H1 (cell line): ENCODE data around the gene DOK7. TPM values are rescaled to one million over a fixed set of nuclear protein-coding genes. Genes with fewer than 3 reads are reported as not detected.

ENCODE experiments used
- CTCF ChIA-PET: fragments of 300-600 bp; sonication (Branson Sonifier 250); formaldehyde crosslinking; loops from one replicate; lab custom pipeline; 2021; ENCODE audit not compliant: partially characterized antibody; lab: Charles Lee
- POLR2A ChIA-PET: fragments of 300-600 bp; sonication (Branson Sonifier 250); formaldehyde crosslinking; loops from one replicate; lab custom pipeline; 2021; ENCODE audit warnings: inconsistent platforms; ENCODE audit not compliant: partially characterized antibody; lab: Charles Lee
- DNase-seq, 2 experiments: peaks; one replicate each; pipeline versions ENCODE4 v3.0.0 to v3.0.0-alpha.2; 2010 to 2022; ENCODE audit warnings: low spot score in 2 of 2, low read depth in 1 of 2, mixed read lengths in 1 of 2
- FAIRE-seq: peaks from 2 replicates; lab custom pipeline; 2011; peaks lifted over from hg19 to GRCh38; lab: Jason Lieb, UNC
- H2AFZ ChIP-seq: 2 replicates; pipeline ENCODE4 v1.8.1; 2012; ENCODE audit warnings: low read length, inconsistent platforms
- H2AK5ac ChIP-seq: 2 replicates; pipeline ENCODE4 v1.6.1; 2013; ENCODE audit warnings: low read depth, low read length
- H2BK120ac ChIP-seq: replicated peaks from 2 replicates; pipeline ENCODE3; 2013; ENCODE audit warnings: low read depth, low read length, inconsistent platforms
- H2BK12ac ChIP-seq: 2 replicates; pipeline ENCODE4 v1.6.1; 2013; ENCODE audit warnings: low read depth, low read length
- H2BK15ac ChIP-seq: 2 replicates; pipeline ENCODE4 v1.6.1; 2013; ENCODE audit warnings: low read length
- H2BK20ac ChIP-seq: 2 replicates; pipeline ENCODE4 v1.6.1; 2013; ENCODE audit warnings: low read length
- H2BK5ac ChIP-seq: 2 replicates; pipeline ENCODE4 v1.6.1; 2013; ENCODE audit warnings: low read depth, low read length
- H3K14ac ChIP-seq: 2 replicates; pipeline ENCODE4 v1.6.1; 2013; ENCODE audit warnings: inconsistent platforms; ENCODE audit not compliant: insufficient read length
- H3K18ac ChIP-seq: 2 replicates; pipeline ENCODE4 v1.6.1; 2013; ENCODE audit warnings: low read length; ENCODE audit errors: extremely low read depth
- H3K23ac ChIP-seq: 2 replicates; pipeline ENCODE4 v1.6.1; 2013; ENCODE audit warnings: inconsistent platforms; ENCODE audit not compliant: insufficient read length
- H3K23me2 ChIP-seq: 2 replicates; pipeline ENCODE4 v1.6.1; 2013; ENCODE audit warnings: low read depth, low read length
- H3K27ac ChIP-seq: 2 replicates; pipeline ENCODE4 v1.6.1; 2011; ENCODE audit warnings: low read depth, low read length, inconsistent platforms
- H3K27me3 ChIP-seq, 4 experiments: replicated peaks in 1 of 4; 1 replicate in 1 of 4; 2 replicates in 3 of 4; pipeline versions ENCODE4 v1.6.1 to v1.8.1; 2011 to 2013; ENCODE audit warnings: low read length in 3 of 4, mild to moderate bottlenecking in 3 of 4, inconsistent platforms in 2 of 4, mixed read lengths in 2 of 4, moderate library complexity in 1 of 4; ENCODE audit not compliant: control insufficient read depth in 3 of 4, insufficient read depth in 3 of 4; ENCODE audit errors: extremely low read depth in 1 of 4
- H3K36me3 ChIP-seq, 4 experiments: 2 replicates each; pipeline versions ENCODE4 v1.6.1 to v1.8.1; 2011 to 2013; ENCODE audit warnings: mild to moderate bottlenecking in 4 of 4, low read length in 3 of 4, moderate library complexity in 2 of 4, control low read depth in 1 of 4, inconsistent platforms in 1 of 4; ENCODE audit not compliant: insufficient read depth in 4 of 4, control insufficient read depth in 2 of 4
- H3K4ac ChIP-seq: replicated peaks from 2 replicates; pipeline ENCODE3; 2013; ENCODE audit warnings: low read length, low read depth, mixed read lengths, inconsistent platforms; ENCODE audit not compliant: insufficient read length
- H3K4me1 ChIP-seq, 4 experiments: replicated peaks in 1 of 4; 1 replicate in 1 of 4; 2 replicates in 3 of 4; pipeline versions ENCODE4 v1.6.1 to v1.8.1; 2011 to 2013; ENCODE audit warnings: low read length in 3 of 4, inconsistent platforms in 2 of 4, mixed read lengths in 1 of 4; ENCODE audit not compliant: insufficient read depth in 4 of 4, control insufficient read depth in 3 of 4
- H3K4me2 ChIP-seq, 2 experiments: 2 replicates each; pipeline versions ENCODE4 v1.6.1 to v1.8.1; 2011 to 2013; ENCODE audit warnings: low read depth in 2 of 2, low read length in 2 of 2, control low read depth in 1 of 2, inconsistent platforms in 1 of 2, mild to moderate bottlenecking in 1 of 2; ENCODE audit not compliant: insufficient read depth in 1 of 2
- H3K4me3 ChIP-seq, 4 experiments: fragments of 200-600, 300-600 bp in 1 of 4; sonication (generic), shearing (Covaris generic), sonication (Bioruptor Twin) in 1 of 4; 2 replicates each; pipeline versions ENCODE4 v1.5.1 to v1.8.1; 2011 to 2016; ENCODE audit warnings: low read length in 4 of 4, low read depth in 3 of 4, control low read depth in 2 of 4, inconsistent platforms in 2 of 4, mild to moderate bottlenecking in 2 of 4, mixed read lengths in 1 of 4, moderate library complexity in 1 of 4; ENCODE audit not compliant: insufficient read depth in 2 of 4; ENCODE audit errors: extremely low read depth in 1 of 4
- H3K56ac ChIP-seq: replicated peaks from 2 replicates; pipeline ENCODE3; 2013; ENCODE audit warnings: low read depth, mild to moderate bottlenecking, mixed read lengths, low read length, inconsistent platforms; ENCODE audit not compliant: insufficient read length
- H3K79me1 ChIP-seq: 2 replicates; pipeline ENCODE4 v1.6.1; 2013; ENCODE audit warnings: low read depth, low read length, control low read depth
- H3K79me2 ChIP-seq, 2 experiments: 2 replicates each; pipeline versions ENCODE4 v1.6.1 to v1.8.1; 2012 to 2013; ENCODE audit warnings: low read length in 2 of 2, mild to moderate bottlenecking in 2 of 2, inconsistent platforms in 1 of 2; ENCODE audit not compliant: insufficient read depth in 2 of 2, control insufficient read depth in 1 of 2
- H3K9ac ChIP-seq, 4 experiments: replicated peaks in 1 of 4; 1 replicate in 1 of 4; 2 replicates in 3 of 4; pipeline versions ENCODE4 v1.6.1 to v1.8.1; 2011 to 2013; ENCODE audit warnings: low read depth in 3 of 4, low read length in 3 of 4, control low read depth in 2 of 4, mild to moderate bottlenecking in 2 of 4, moderate library complexity in 2 of 4, inconsistent platforms in 1 of 4; ENCODE audit errors: extremely low read depth in 1 of 4
- H3K9me3 ChIP-seq, 2 experiments: 2 replicates each; pipeline versions ENCODE4 v1.6.1 to v1.8.1; 2012 to 2013; ENCODE audit warnings: mild to moderate bottlenecking in 2 of 2, moderate library complexity in 2 of 2, control low read depth in 1 of 2, inconsistent platforms in 1 of 2, low read depth in 1 of 2, low read length in 1 of 2, mixed read lengths in 1 of 2; ENCODE audit not compliant: insufficient read depth in 2 of 2
- H4K20me1 ChIP-seq, 2 experiments: replicated peaks in 1 of 2; 2 replicates each; pipeline versions ENCODE3 to v1.8.1; 2011 to 2013; ENCODE audit warnings: inconsistent platforms in 2 of 2, low read length in 2 of 2, mild to moderate bottlenecking in 1 of 2; ENCODE audit not compliant: insufficient read depth in 2 of 2, control insufficient read depth in 1 of 2
- H4K5ac ChIP-seq: 2 replicates; pipeline ENCODE4 v1.6.1; 2013; ENCODE audit warnings: low read length, low read depth, mixed read lengths, inconsistent platforms; ENCODE audit not compliant: insufficient read length
- H4K8ac ChIP-seq: 2 replicates; pipeline ENCODE4 v1.8.0; 2013; ENCODE audit warnings: mild to moderate bottlenecking, moderate library complexity, low read length, inconsistent platforms; ENCODE audit not compliant: insufficient read depth; ENCODE audit errors: extremely low read depth
- H4K91ac ChIP-seq: replicated peaks from 2 replicates; pipeline ENCODE3; 2013; ENCODE audit warnings: low read length, mixed read lengths, inconsistent platforms; ENCODE audit not compliant: insufficient read length
- SP2 ChIP-seq: IDR thresholded peaks from 2 replicates; pipeline ENCODE4 v1.6.1; 2012; ENCODE audit warnings: mild to moderate bottlenecking, low read length, inconsistent platforms
- WGBS, 2 experiments: shearing (Covaris generic) in 1 of 2; methylation state at CpG; one replicate each; pipeline versions ENCODE4 v1.1.6 to v1.1.7; 2013 to 2015; ENCODE audit warnings: low lambda C conversion rate in 2 of 2, mixed read lengths in 2 of 2, inconsistent platforms in 1 of 2, low coverage in 1 of 2, missing lambda C conversion rate in 1 of 2; ENCODE audit not compliant: insufficient replicate concordance in 2 of 2, insufficient coverage in 1 of 2, insufficient read length in 1 of 2; ENCODE audit errors: extremely low coverage in 1 of 2, missing lambda C conversion rate in 1 of 2; 5-methylcytosine and 5-hydroxymethylcytosine counted together
- polyA plus RNA-seq, 7 experiments: library from polyadenylated mRNA; depleted of rRNA in 3 of 7; stranded (reverse) in 5 of 7; unstranded in 2 of 7; fragments of >200 nt in 5 of 7; fragments of 200-250 nt in 2 of 7; gene quantifications; 1 replicate in 5 of 7; 2 replicates in 1 of 7; 4 replicates in 1 of 7; pipeline versions ENCODE4 v1.2.1 to v1.2.3, GENCODE V29; 2011 to 2013; ENCODE audit warnings: missing spikeins in 2 of 7, mixed read lengths in 2 of 7
- total RNA-seq: library from RNA; stranded (reverse); fragmentation: NEBNext Ultra II Directional; extraction: Animal tissue kit (Norgen Biotek cat#: 25700); gene quantifications from 2 replicates; pipeline ENCODE4 v1.2.1, GENCODE V29; 2021

DOK7 gene
- total and polyA plus RNA-seq, 2 of the 8 experiments (the other 6 are each of a cell fraction or from before 2014, with no cell fraction given), result 0.32 TPM; not detected in 1

GRCh38 chr4:3429651-3430050 lies 33.5 kb upstream of the DOK7 start:
- no peak for DNase-seq
- TF ChIP-seq SP2, result no peak
- Histone ChIP-seq H3K4ac (no peak overlapping the region), H4K8ac (no peak overlapping the region), H3K4me3 (no peak overlapping the region), H3K9me3 (no peaks in the 10 kb centered on the region), H3K4me1 (no peaks in the 10 kb centered on the region; a peak in 2 of 7 replicates), H2BK120ac (no peak overlapping the region), H3K4me2 (no peak overlapping the region), H4K5ac (no peak overlapping the region), H4K91ac (no peak overlapping the region), H3K23ac (no peak overlapping the region), H3K27me3 (no peaks in the 10 kb centered on the region; a peak in 1 of 7 replicates), H3K36me3 (no peaks in the 10 kb centered on the region), H3K56ac (no peak overlapping the region), H3K9ac (no peak overlapping the region), H2BK12ac (no peak overlapping the region), H2BK15ac (no peak overlapping the region), H3K79me2 (no peaks in the 10 kb centered on the region), H3K14ac (no peak overlapping the region), H3K23me2 (no peaks in the 10 kb centered on the region), H2BK20ac (no peak overlapping the region), H3K79me1 (no peaks in the 10 kb centered on the region), H2BK5ac (no peak overlapping the region), H2AFZ (no peak overlapping the region), H4K20me1 (peaks cover 0 to 5% of the 10 kb centered on the region in 2 experiments), H3K27ac (no peak overlapping the region), H3K18ac (no peak overlapping the region), H2AK5ac (no peak overlapping the region)
- CTCF ChIA-PET, result interaction anchor here (0.7 to 3.4 kb wide), 13 partner anchors 6 to 205 kb away, joined by 3 to 22 read pairs (median 3); no protein-coding TSS in a partner anchor
- POLR2A ChIA-PET, result no interaction called here
- no peak for FAIRE-seq
- WGBS, 2 experiments, result 97% methylated on average over 10 of the region's 12 CpGs; no CpG with 5 or more reads in 1 of the 2 experiments
